MCF 10A (cell line): ENCODE measurements around the gene KDM3A. TPM values are rescaled to one million over a fixed set of nuclear protein-coding genes. Genes with fewer than 3 reads are reported as not detected.
A peak's percentile ranks its signal among the peaks of the same experiment; 100 is the strongest.

Source experiments
- BruUV-seq: library from RNA; stranded (reverse); fragments of 400-500 nt; replicated peaks from 2 replicates; lab custom pipeline; 2021; lab: Mats Ljungman, UMichigan
- CTCF ChIA-PET: fragments of 300-600 bp; sonication (Branson Sonifier 250); formaldehyde crosslinking; extraction: SDS; loops from one replicate; lab custom pipeline; 2021; ENCODE audit warnings: antibody characterized with exemption, inconsistent platforms; lab: Yijun Ruan, JAX
- POLR2A ChIA-PET: fragments of 300-600, 350-650 bp; sonication (Branson Sonifier 250); formaldehyde crosslinking; extraction: SDS; loops from one replicate; lab custom pipeline; 2020; ENCODE audit warnings: antibody characterized with exemption, inconsistent platforms; lab: Yijun Ruan, JAX
- DNase-seq: peaks from one replicate; pipeline ENCODE4 v3.0.0-alpha.2; 2018; ENCODE audit not compliant: unreplicated experiment
- H3K27ac Mint-ChIP-seq: one replicate; pipeline ENCODE4 v1.8.0; 2022; ENCODE audit warnings: mild to moderate bottlenecking, low read depth, mixed read lengths; ENCODE audit not compliant: unreplicated experiment
- H3K27me3 Mint-ChIP-seq: one replicate; pipeline ENCODE4 v1.8.0; 2022; ENCODE audit warnings: mixed read lengths; ENCODE audit not compliant: insufficient read depth, unreplicated experiment
- H3K36me3 Mint-ChIP-seq: one replicate; pipeline ENCODE4 v1.8.0; 2022; ENCODE audit warnings: mild to moderate bottlenecking, moderate library complexity, mixed read lengths; ENCODE audit not compliant: insufficient read depth, unreplicated experiment
- H3K4me1 Mint-ChIP-seq: one replicate; pipeline ENCODE4 v1.8.0; 2022; ENCODE audit warnings: mixed read lengths; ENCODE audit not compliant: insufficient read depth, unreplicated experiment
- H3K4me3 Mint-ChIP-seq: one replicate; pipeline ENCODE4 v1.8.0; 2022; ENCODE audit warnings: mild to moderate bottlenecking, moderate library complexity, mixed read lengths; ENCODE audit not compliant: unreplicated experiment
- H3K9me3 Mint-ChIP-seq: one replicate; pipeline ENCODE4 v1.8.0; 2022; ENCODE audit warnings: mixed read lengths; ENCODE audit not compliant: unreplicated experiment
- CTCF ChIP-seq: fragments of 200-600 bp; IDR thresholded peaks from one replicate; pipeline ENCODE4 v1.8.0; 2022; ENCODE audit warnings: antibody characterized with exemption, mild to moderate bottlenecking; ENCODE audit not compliant: unreplicated experiment
- intact Hi-C: fragments of 100-400 bp; cut with micrococcal nuclease; formaldehyde crosslinking; loops from 2 replicates; pipeline ENCODE4 v1.14.1; 2022
- total RNA-seq: library from RNA; stranded (reverse); gene quantifications from 2 replicates; pipeline ENCODE4 v1.2.3, GENCODE V29; 2022

Gene KDM3A
- total RNA-seq, 1 experiment from 2014 or later = 21.1 TPM

GRCh38 chr2:86513948-86514660 is 72.9 kb downstream of the KDM3A start:
- ChIA-PET POLR2A (interaction anchor here (0.5 to 3.3 kb wide), 2 partner anchors 16 to 61 kb away, joined by 3 to 16 read pairs; no protein-coding TSS in a partner anchor), CTCF (interaction anchor here (0.5 kb wide), 1 partner anchor 1648 kb away, joined by 3 read pairs; no protein-coding TSS in a partner anchor)
- BruUV-seq = no TSS peak
- Mint-ChIP-seq H3K36me3 (peaks cover 12% of the 10 kb centered on the region), H3K9me3 (no peaks in the 10 kb centered on the region), H3K27ac (no peak overlapping the region), H3K4me1 (peaks cover 6% of the 10 kb centered on the region), H3K4me3 (no peak overlapping the region), H3K27me3 (no peaks in the 10 kb centered on the region)
- intact Hi-C loops = no loop called here
- no peak for DNase-seq
- TF ChIP-seq CTCF = no peak

DNA sequence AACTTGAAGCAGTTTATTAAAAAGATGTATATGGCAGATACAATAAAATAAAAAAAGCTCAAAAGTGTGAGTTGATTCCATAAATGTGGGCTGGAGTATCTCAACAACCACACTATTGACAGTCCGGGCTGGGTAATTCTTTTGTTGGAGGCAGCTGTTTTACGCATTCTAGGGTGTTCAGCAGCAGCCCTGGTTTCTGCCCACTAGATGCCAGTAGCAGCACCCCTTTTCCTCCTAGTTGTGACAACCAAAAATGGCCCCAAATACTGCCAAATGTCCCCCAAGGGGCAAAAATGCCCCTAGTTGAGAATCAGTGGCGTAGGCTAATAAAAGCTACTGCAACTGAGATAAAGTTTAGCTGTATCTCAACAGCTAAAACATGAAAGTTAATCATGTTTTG is 77.3 kb downstream of the KDM3A start:
- intact Hi-C loops = no loop called here
- DNase-seq = no peak
- CTCF ChIA-PET = interaction anchor here (0.8 to 1.4 kb wide), 9 partner anchors 9 to 247 kb away, joined by 3 to 4 read pairs (median 3); no protein-coding TSS in a partner anchor

GRCh38 chr2:86519349-86519748 is 78.2 kb downstream of the KDM3A start:
- no peaks in the 10 kb centered on the region for H3K27me3 Mint-ChIP-seq
- H3K36me3 Mint-ChIP-seq = no peaks in the 10 kb centered on the region
- no peak overlapping the region for H3K4me3 Mint-ChIP-seq
- H3K9me3 Mint-ChIP-seq = peaks cover 7% of the 10 kb centered on the region
- intact Hi-C loops = no loop called here
- no peak for TF ChIP-seq CTCF
- no TSS peak for BruUV-seq
- CTCF ChIA-PET = interaction anchor here (1.1 kb wide), 2 partner anchors 8 to 44 kb away, joined by 4 read pairs; no protein-coding TSS in a partner anchor
- no peak for DNase-seq
- H3K27ac Mint-ChIP-seq = no peak overlapping the region
- POLR2A ChIA-PET = interaction anchor here (0.6 to 1.4 kb wide), 2 partner anchors 21 to 186 kb away, joined by 3 to 7 read pairs; no protein-coding TSS in a partner anchor
- no peaks in the 10 kb centered on the region for H3K4me1 Mint-ChIP-seq

More for the DNA sequence above, 77.3 kb downstream of the KDM3A start:
- no TSS peak for BruUV-seq
- POLR2A ChIA-PET = interaction anchor here (0.7 to 1.4 kb wide), 4 partner anchors 20 to 252 kb away, joined by 3 to 7 read pairs (median 3); no protein-coding TSS in a partner anchor
- no peaks in the 10 kb centered on the region for H3K27me3 Mint-ChIP-seq
- peaks cover 7% of the 10 kb centered on the region for H3K9me3 Mint-ChIP-seq
- H3K27ac Mint-ChIP-seq = no peak overlapping the region
- TF ChIP-seq CTCF = peak; percentile 17
- H3K4me1 Mint-ChIP-seq = no peaks in the 10 kb centered on the region
- no peak overlapping the region for H3K4me3 Mint-ChIP-seq
- no peaks in the 10 kb centered on the region for H3K36me3 Mint-ChIP-seq

DNA sequence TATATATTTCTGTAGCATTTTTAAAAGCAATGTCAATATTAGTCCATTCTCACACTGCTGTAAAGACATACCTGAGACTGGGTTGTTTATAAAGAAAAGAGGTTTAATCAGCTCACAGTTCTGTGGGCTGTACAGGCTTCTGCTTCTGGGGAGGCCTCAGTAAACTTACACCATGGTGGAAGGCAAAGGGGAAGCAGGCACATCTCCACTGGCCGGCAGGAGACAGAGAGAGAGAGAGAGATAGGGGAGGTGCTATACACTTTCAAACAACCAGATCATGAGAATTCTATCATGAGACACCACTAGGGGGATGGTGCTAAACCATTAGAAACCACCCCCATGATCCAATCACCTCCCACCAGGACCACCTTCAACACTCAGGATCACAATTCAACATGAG is 79.0 kb downstream of the KDM3A start:
- Mint-ChIP-seq H3K27me3 (no peaks in the 10 kb centered on the region), H3K9me3 (peaks cover 7% of the 10 kb centered on the region), H3K4me1 (no peaks in the 10 kb centered on the region), H3K27ac (no peak overlapping the region), H3K36me3 (no peaks in the 10 kb centered on the region), H3K4me3 (no peak overlapping the region)
- no TSS peak for BruUV-seq
- no peak for DNase-seq
- no peak for TF ChIP-seq CTCF
- CTCF ChIA-PET = no interaction called here
- intact Hi-C loops = no loop called here
- POLR2A ChIA-PET = no interaction called here
